HepG2 (cell line): ENCODE measurements around the gene RUVBL2. TPM values are rescaled to one million over a fixed set of nuclear protein-coding genes. Genes with fewer than 3 reads are reported as not detected.

ENCODE experiments used
- BORCS8-MEF2B ChIP-seq: sonication (generic); formaldehyde crosslinking; IDR thresholded peaks from 2 replicates; pipeline ENCODE4 v1.8.0; 2022; ENCODE audit warnings: mild to moderate bottlenecking, missing genetic modification reagents
- FOSL2 ChIP-seq: sonication (generic); formaldehyde crosslinking; IDR thresholded peaks from 2 replicates; pipeline ENCODE4 v1.4.0; 2020; ENCODE audit warnings: missing genetic modification reagents
- GATAD1 ChIP-seq: IDR thresholded peaks from 2 replicates; pipeline ENCODE4 v1.6.1; 2016; ENCODE audit warnings: missing genetic modification reagents, missing compliant biosample characterization
- GATAD2A ChIP-seq: IDR thresholded peaks from 2 replicates; pipeline ENCODE4 v1.6.1; 2016
- HOXA3 ChIP-seq: sonication (generic); formaldehyde crosslinking; IDR thresholded peaks from 2 replicates; pipeline ENCODE4 v1.5.0; 2020; ENCODE audit warnings: missing genetic modification reagents
- KAT7 ChIP-seq: IDR thresholded peaks from 2 replicates; pipeline ENCODE4 v1.6.1; 2018; ENCODE audit warnings: borderline replicate concordance, missing compliant biosample characterization
- KLF16 ChIP-seq, 2 experiments: sonication (generic) in 1 of 2; formaldehyde crosslinking in 1 of 2; IDR thresholded peaks; 2 replicates each; pipeline versions ENCODE4 v1.6.1 to v1.8.0; 2016 to 2023; ENCODE audit warnings: missing genetic modification reagents in 2 of 2, missing compliant biosample characterization in 1 of 2
- MED8 ChIP-seq: sonication (generic); formaldehyde crosslinking; IDR thresholded peaks from 2 replicates; pipeline ENCODE4 v1.8.1; 2023; ENCODE audit warnings: mild to moderate bottlenecking, missing genetic modification reagents; ENCODE audit not compliant: insufficient replicate concordance
- MXD4 ChIP-seq: IDR thresholded peaks from 2 replicates; pipeline ENCODE4 v1.6.1; 2016; ENCODE audit warnings: mild to moderate bottlenecking, missing biosample characterization, missing genetic modification reagents
- PATZ1 ChIP-seq: sonication (generic); formaldehyde crosslinking; IDR thresholded peaks from 2 replicates; pipeline ENCODE4 v1.4.0; 2020; ENCODE audit warnings: missing genetic modification reagents
- PRPF4 ChIP-seq: fragments of 200-400 bp; formaldehyde crosslinking; IDR thresholded peaks from 2 replicates; pipeline ENCODE4 v1.6.1; 2016; ENCODE audit warnings: low read length, low read depth; ENCODE audit not compliant: poor library complexity, severe bottlenecking
- RAD21 ChIP-seq: fragments of 450-650 bp; formaldehyde crosslinking; IDR thresholded peaks from 2 replicates; pipeline ENCODE4 v1.5.0; 2020; ENCODE audit warnings: mild to moderate bottlenecking
- STAG1 ChIP-seq: sonication (generic); formaldehyde crosslinking; IDR thresholded peaks from 2 replicates; pipeline ENCODE4 v1.4.0; 2020; ENCODE audit warnings: missing genetic modification reagents
- TIGD3 ChIP-seq: sonication (generic); formaldehyde crosslinking; IDR thresholded peaks from 2 replicates; pipeline ENCODE4 v1.5.1; 2020; ENCODE audit warnings: mild to moderate bottlenecking, missing genetic modification reagents, borderline replicate concordance
- ZFP91 ChIP-seq: sonication (generic); formaldehyde crosslinking; IDR thresholded peaks from 2 replicates; pipeline ENCODE4 v1.9.0; 2022; ENCODE audit warnings: missing genetic modification reagents, mild to moderate bottlenecking, borderline replicate concordance
- ZNF235 ChIP-seq: sonication (generic); formaldehyde crosslinking; IDR thresholded peaks from 2 replicates; pipeline ENCODE4 v1.8.1; 2023; ENCODE audit warnings: mild to moderate bottlenecking, missing genetic modification reagents, borderline replicate concordance
- ZNF501 ChIP-seq: sonication (generic); formaldehyde crosslinking; IDR thresholded peaks from 2 replicates; pipeline ENCODE4 v1.5.1; 2020; ENCODE audit warnings: mild to moderate bottlenecking, moderate library complexity, missing genetic modification reagents
- ZNF589 ChIP-seq: sonication (generic); formaldehyde crosslinking; conservative IDR thresholded peaks from 2 replicates; pipeline ENCODE4 v1.8.0; 2022; ENCODE audit warnings: mild to moderate bottlenecking, moderate library complexity, missing genetic modification reagents
- ZNF670 ChIP-seq: sonication (generic); formaldehyde crosslinking; IDR thresholded peaks from 2 replicates; pipeline ENCODE4 v1.8.0; 2022; ENCODE audit warnings: mild to moderate bottlenecking, missing genetic modification reagents, borderline replicate concordance
- ZSCAN9 ChIP-seq: IDR thresholded peaks from 2 replicates; pipeline ENCODE4 v1.6.1; 2016; ENCODE audit warnings: borderline replicate concordance
- polyA plus RNA-seq, 8 experiments: library from polyadenylated mRNA; depleted of rRNA in 3 of 8; stranded (reverse) in 7 of 8; unstranded in 1 of 8; fragments of >200 nt; fragmentation: Illumina TruSeq in 4 of 8; extraction: Trizol in 4 of 8; gene quantifications; 2 replicates each; pipeline versions ENCODE4 v1.2.1 to v1.2.3, GENCODE V29; 2011 to 2016; ENCODE audit warnings: low read depth in 4 of 8, missing spikeins in 1 of 8, mixed read lengths in 1 of 8; ENCODE audit not compliant: insufficient read depth in 1 of 8
- total RNA-seq, 5 experiments: library from RNA; depleted of rRNA; stranded (reverse); fragments of >200 nt; fragmentation: Illumina TruSeq; extraction: Trizol; gene quantifications; 2 replicates each; pipeline ENCODE4 v1.2.3, GENCODE V29; 2016; ENCODE audit warnings: low read depth in 1 of 5
- TF ChIP-seq, protein P1 (sequence below): sonication (generic); formaldehyde crosslinking; IDR thresholded peaks from 2 replicates; pipeline ENCODE4 v1.4.0; 2020; ENCODE audit warnings: missing genetic modification reagents, borderline replicate concordance
- TF ChIP-seq, protein P2 (sequence below): sonication (generic); formaldehyde crosslinking; IDR thresholded peaks from 2 replicates; pipeline ENCODE4 v1.4.0; 2020; ENCODE audit warnings: missing genetic modification reagents

RUVBL2 gene
- total and polyA plus RNA-seq, 2 of the 13 experiments (the other 11 are each of a cell fraction or from before 2014, with no cell fraction given): 120 to 122 TPM

GRCh38 chr19:48970923-48971395 is 22.7 kb upstream of the RUVBL2 start (continued):
- TF ChIP-seq, protein P1, sequence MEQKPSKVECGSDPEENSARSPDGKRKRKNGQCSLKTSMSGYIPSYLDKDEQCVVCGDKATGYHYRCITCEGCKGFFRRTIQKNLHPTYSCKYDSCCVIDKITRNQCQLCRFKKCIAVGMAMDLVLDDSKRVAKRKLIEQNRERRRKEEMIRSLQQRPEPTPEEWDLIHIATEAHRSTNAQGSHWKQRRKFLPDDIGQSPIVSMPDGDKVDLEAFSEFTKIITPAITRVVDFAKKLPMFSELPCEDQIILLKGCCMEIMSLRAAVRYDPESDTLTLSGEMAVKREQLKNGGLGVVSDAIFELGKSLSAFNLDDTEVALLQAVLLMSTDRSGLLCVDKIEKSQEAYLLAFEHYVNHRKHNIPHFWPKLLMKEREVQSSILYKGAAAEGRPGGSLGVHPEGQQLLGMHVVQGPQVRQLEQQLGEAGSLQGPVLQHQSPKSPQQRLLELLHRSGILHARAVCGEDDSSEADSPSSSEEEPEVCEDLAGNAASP: 0 out of 2 replicates have a peak, but pooled peaks have one; percentile 48
- TF ChIP-seq RAD21: peak; percentile 90
- no peak for TF ChIP-seq MXD4 (CRISPR knock-in tag)
- peak; percentile 43; the same call in 1 of the 2 replicates for TF ChIP-seq ZFP91 (CRISPR knock-in tag)
- peak in 1 of 2 experiments; percentile 26; a peak in 1 of 4 replicates for TF ChIP-seq KLF16 (CRISPR knock-in tag; IDR thresholded peaks at IDR 0.05)
- TF ChIP-seq GATAD1 (CRISPR knock-in tag): 0 out of 2 replicates have a peak, but pooled peaks have one; percentile 13
- no peak for TF ChIP-seq ZNF235
- TF ChIP-seq PRPF4: no peak
- TF ChIP-seq ZNF670 (CRISPR knock-in tag): no peak
- no peak for TF ChIP-seq FOSL2 (CRISPR knock-in tag)
- TF ChIP-seq GATAD2A (CRISPR knock-in tag): peak; percentile 32; the same call in 1 of the 2 replicates
- TF ChIP-seq HOXA3: 0 out of 2 replicates have a peak, but pooled peaks have one; percentile 33
- no peak for TF ChIP-seq TIGD3 (CRISPR knock-in tag)
- TF ChIP-seq, protein P2, sequence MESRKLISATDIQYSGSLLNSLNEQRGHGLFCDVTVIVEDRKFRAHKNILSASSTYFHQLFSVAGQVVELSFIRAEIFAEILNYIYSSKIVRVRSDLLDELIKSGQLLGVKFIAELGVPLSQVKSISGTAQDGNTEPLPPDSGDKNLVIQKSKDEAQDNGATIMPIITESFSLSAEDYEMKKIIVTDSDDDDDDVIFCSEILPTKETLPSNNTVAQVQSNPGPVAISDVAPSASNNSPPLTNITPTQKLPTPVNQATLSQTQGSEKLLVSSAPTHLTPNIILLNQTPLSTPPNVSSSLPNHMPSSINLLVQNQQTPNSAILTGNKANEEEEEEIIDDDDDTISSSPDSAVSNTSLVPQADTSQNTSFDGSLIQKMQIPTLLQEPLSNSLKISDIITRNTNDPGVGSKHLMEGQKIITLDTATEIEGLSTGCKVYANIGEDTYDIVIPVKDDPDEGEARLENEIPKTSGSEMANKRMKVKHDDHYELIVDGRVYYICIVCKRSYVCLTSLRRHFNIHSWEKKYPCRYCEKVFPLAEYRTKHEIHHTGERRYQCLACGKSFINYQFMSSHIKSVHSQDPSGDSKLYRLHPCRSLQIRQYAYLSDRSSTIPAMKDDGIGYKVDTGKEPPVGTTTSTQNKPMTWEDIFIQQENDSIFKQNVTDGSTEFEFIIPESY: peak; percentile 94
- TF ChIP-seq ZNF589 (CRISPR knock-in tag): no peak
- peak; percentile 53; the same call in 1 of the 2 replicates for TF ChIP-seq PATZ1
- 0 out of 2 replicates have a peak, but pooled peaks have one; percentile 25 for TF ChIP-seq BORCS8-MEF2B (CRISPR knock-in tag)
- TF ChIP-seq ZSCAN9 (CRISPR knock-in tag): no peak
- TF ChIP-seq ZNF501 (CRISPR knock-in tag): peak; percentile 52; the same call in 1 of the 2 replicates
- no peak for TF ChIP-seq KAT7 (CRISPR knock-in tag)
- TF ChIP-seq MED8: no peak
- peak; percentile 93 for TF ChIP-seq STAG1 (CRISPR knock-in tag)
